HPDE6-E6E7 (cell line): ENCODE results near the gene CROCC2.

ENCODE experiments used
- DNase-seq: peaks from one replicate; pipeline ENCODE4 v3.0.0; 2011; ENCODE audit warnings: missing footprints; ENCODE audit errors: extremely low spot score

The CROCC2 gene

GRCh38 chr2:240906141-240906910 lies at the start of gene CROCC2:
Gene CROCC2 (plus strand): TSS chr2:240906336. CDS start chr2:240906514, 178 bp downstream.
- DNase-seq, result no peak

- DNase-seq, result no peak
These were observed 48.8 kb upstream of the CROCC2 start for GRCh38 chr2:240857039-240858008.

- DNase-seq, result no peak
These were observed 47.8 kb upstream of the CROCC2 start for GRCh38 chr2:240858321-240858720.

- DNase-seq, result no peak
These were observed 47.3 kb upstream of the CROCC2 start for GRCh38 chr2:240858871-240859270.

GRCh38 chr2:240861547-240861946 lies 44.6 kb upstream of the CROCC2 start:
- no peak for DNase-seq

GRCh38 chr2:240864475-240864874 lies 41.7 kb upstream of the CROCC2 start:
- no peak for DNase-seq

GRCh38 chr2:240865391-240865790 lies 40.7 kb upstream of the CROCC2 start:
- no peak for DNase-seq

- no peak for DNase-seq
These were observed 37.6 kb upstream of the CROCC2 start, which contains the start of gene AGXT for GRCh38 chr2:240868286-240869108. Gene AGXT (plus strand): TSS chr2:240868824. CDS start chr2:240868866, 42 bp downstream.

GRCh38 chr2:240869109-240869955 lies 36.8 kb upstream of the CROCC2 start:
- DNase-seq, result no peak

- DNase-seq, result no peak
These were observed 35.9 kb upstream of the CROCC2 start for GRCh38 chr2:240869956-240870875.

- no peak for DNase-seq
These were observed 34.8 kb upstream of the CROCC2 start for GRCh38 chr2:240871071-240871958.

- no peak for DNase-seq
These were observed 33.6 kb upstream of the CROCC2 start for GRCh38 chr2:240872317-240873097.

- no peak for DNase-seq
These were observed 32.9 kb upstream of the CROCC2 start for GRCh38 chr2:240873098-240873788.

- no peak for DNase-seq
These were observed 32.1 kb upstream of the CROCC2 start for GRCh38 chr2:240873805-240874714.

- DNase-seq, result no peak
These were observed 31.4 kb upstream of the CROCC2 start for GRCh38 chr2:240874715-240875227.
